Measurements from ENCODE around the gene SFTPA2.

The SFTPA2 gene

GRCh38 chr10:79593377-79593776 lies 33.2 kb upstream of the SFTPA2 start:
- TF ChIP-seq CTCF (IDR thresholded peaks at IDR 0.05) = no peak

DNA sequence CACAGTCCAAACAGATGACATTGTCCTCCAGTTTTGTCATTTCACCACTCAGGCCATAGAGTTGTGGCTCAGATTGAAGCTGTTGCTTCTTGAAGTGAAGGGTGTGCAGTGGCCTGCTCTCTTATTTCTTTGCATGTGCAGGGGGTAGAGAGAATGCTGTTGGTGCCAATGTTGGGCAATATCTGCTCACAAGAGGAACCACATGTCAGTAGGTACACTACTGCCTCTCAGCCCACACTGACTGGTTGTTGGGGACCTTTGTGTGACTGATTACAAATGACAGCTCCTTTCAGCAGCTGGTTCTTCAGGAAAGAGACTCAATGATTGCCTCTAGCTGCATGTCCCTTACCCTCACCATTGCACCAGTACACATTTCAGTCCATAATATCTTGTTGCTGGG lies 28.6 kb upstream of the SFTPA2 start:
- TF ChIP-seq CTCF (IDR thresholded peaks at IDR 0.05) = no peak

DNA sequence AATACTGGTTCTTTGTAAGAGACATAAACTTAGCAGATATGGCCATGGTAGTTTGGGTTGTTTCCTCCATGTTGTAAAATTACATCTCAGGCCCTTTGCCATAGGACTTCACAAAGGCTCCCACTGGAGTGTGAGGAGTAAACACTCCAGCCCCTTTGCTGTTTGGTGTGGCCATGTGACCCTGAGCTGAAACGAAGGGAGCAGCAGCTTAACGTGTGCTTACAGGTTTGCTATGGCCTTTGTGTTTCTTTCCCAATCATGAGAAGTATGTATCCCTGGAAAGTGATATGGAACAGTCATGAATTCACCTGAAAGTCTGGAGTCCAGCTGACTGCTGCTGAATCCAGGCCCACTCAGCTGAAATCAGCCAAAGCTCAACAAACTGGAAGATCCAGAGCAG lies 26.7 kb upstream of the SFTPA2 start:
- TF ChIP-seq CTCF (IDR thresholded peaks at IDR 0.05) = no peak

DNA sequence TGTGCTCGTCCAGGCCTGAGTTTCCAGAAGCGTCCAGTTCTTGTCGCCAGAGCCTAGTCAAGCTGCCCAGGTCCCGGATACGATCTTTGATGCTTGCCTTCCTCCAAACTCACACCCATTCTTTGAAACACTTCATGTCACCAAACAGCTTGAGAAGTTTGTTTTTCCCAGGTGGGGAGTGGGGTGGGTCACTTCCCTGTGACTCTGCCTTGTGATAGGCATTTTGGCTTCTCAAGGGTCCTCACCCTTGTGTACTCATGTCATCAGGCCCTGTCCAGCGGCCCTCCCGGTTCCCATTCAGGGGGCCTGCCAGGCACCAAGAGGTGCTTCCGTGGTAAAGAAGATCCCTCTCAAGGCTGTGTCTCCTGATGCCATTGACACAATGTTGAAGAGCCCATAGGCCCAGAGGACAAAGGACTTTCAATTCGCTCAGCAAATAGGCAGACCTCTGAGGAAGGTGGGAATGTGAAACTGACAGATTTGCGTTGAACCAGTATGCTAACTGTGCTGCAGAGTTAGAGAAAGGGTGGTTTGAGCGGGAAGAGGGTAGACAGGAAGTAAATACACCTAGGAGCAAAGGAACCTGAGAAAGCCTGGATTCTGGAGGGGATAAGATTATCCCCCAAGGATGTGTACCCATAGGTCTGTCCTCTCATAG lies 25.8 kb upstream of the SFTPA2 start:
- no peak for TF ChIP-seq CTCF (IDR thresholded peaks at IDR 0.05)

DNA sequence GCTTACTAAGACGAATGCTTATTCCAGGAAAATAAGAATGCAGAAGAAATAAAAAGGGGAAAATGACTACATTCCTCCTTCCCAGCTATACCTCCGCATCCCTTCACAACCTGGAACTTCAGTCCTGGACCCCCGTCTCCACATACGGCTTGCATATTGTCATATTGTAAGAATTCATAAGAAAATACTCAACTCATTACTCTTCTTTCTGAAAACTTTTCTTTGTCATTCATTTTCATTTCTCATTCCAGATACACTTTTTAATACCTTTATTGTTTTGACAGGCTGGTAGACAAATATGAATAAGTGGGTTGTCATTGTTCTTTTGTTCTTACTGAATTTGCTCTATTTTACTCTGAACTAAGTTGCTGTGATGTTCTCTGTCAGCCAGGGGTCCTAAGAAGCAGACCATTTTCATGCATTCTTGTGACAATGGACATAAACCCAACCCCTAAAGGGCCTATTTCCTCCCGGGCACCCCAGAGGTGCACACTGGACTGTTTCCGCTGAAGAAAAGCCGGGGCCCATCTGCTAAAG lies 23.3 kb upstream of the SFTPA2 start:
- TF ChIP-seq CTCF (IDR thresholded peaks at IDR 0.05) = no peak

DNA sequence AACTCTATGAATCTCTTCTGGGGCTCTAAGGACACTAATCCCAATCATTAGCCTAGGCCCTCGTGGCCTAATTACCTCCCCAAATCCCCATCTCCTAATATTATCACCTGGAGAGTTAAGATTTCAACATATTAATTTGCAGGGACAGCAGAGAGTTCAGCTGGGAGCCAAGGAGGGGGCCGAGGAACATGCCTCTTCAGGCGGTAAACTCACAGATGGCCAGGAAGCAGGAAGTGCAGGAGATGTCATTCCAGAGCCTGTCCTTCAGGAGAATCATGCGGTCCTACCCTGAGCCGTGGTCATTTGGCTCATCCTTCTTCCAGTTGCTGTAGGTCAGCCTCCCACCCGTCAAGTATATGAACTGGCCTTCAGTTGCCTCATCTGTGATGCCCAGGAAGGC lies 21.9 kb upstream of the SFTPA2 start:
- TF ChIP-seq CTCF (IDR thresholded peaks at IDR 0.05) = no peak

DNA sequence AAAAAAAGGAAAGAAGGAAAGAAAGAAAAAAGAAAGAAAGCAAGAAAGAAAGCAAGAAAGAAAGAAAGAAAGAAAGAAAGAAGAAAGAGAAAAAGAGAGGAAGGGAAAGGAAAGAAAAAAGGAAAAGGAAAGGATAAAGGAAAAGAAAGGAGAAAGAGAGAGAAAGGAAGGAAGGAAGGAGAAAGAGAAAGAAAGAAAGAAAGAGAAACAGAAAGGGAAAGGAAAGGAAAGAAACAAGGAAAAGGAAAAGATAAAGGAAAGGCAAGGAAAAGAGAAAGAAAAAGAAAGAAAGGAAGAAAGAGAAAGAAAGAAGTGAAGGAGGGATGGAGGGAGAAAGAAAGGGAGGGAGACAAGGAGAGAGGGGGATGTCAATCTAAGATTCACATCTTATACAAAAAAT lies 20.8 kb upstream of the SFTPA2 start:
- TF ChIP-seq CTCF (IDR thresholded peaks at IDR 0.05) = no peak

DNA sequence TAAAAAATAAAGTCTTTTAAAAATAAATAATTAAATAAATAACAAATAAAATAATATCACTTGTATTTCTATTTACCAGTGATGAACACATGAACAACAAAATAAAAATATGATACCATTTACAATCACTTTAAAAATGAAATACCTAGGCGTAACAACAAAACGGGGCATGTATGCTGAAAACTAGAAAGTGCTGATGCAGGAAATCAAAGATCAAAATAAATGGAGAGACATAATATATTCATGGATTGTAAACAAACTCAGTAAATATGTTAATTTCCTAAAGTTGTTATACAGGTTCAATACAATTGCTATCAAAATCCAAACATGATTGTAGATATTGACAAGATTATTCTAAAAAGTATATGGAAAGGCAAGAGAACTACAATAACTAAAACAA lies 19.2 kb upstream of the SFTPA2 start:
- TF ChIP-seq CTCF (IDR thresholded peaks at IDR 0.05) = no peak

All from LNCAP (cell line).